ENCODE results near the gene TEX2.

The TEX2 gene

GRCh38 chr17:64269687-64270649 lies 6.9 kb upstream of the TEX2 start:
- DNase-seq (ENCODE audit: low spot score) = no peak

- no peak for DNase-seq (ENCODE audit: low spot score)
Observed at GRCh38 chr17:64264891-64265290, 1.8 kb upstream of the TEX2 start.

GRCh38 chr17:64262198-64262999 lies 661 bp downstream of the TEX2 start:
- peak; percentile 56 for DNase-seq (ENCODE audit: low spot score)

- DNase-seq (ENCODE audit: low spot score) = no peak
Observed at GRCh38 chr17:64261417-64262145, 1.5 kb downstream of the TEX2 start.

GRCh38 chr17:64260886-64261285 lies 2.2 kb downstream of the TEX2 start:
- no peak for DNase-seq (ENCODE audit: low spot score)

- DNase-seq (ENCODE audit: low spot score) = peak; percentile 57
Observed at GRCh38 chr17:64259922-64260321, 3.1 kb downstream of the TEX2 start.

- no peak for DNase-seq (ENCODE audit: low spot score)
Observed at GRCh38 chr17:64259426-64259825, 3.6 kb downstream of the TEX2 start.

GRCh38 chr17:64256913-64257807 lies 5.9 kb downstream of the TEX2 start:
- DNase-seq (ENCODE audit: low spot score) = no peak

GRCh38 chr17:64255764-64256163 lies 7.3 kb downstream of the TEX2 start:
- no peak for DNase-seq (ENCODE audit: low spot score)

- DNase-seq (ENCODE audit: low spot score) = no peak
Observed at GRCh38 chr17:64254755-64255154, 8.3 kb downstream of the TEX2 start.

GRCh38 chr17:64253470-64253869 lies 9.6 kb downstream of the TEX2 start:
- no peak for DNase-seq (ENCODE audit: low spot score)

- DNase-seq (ENCODE audit: low spot score) = no peak
Observed at GRCh38 chr17:64252831-64253230, 10.2 kb downstream of the TEX2 start.

- DNase-seq (ENCODE audit: low spot score) = no peak
Observed at GRCh38 chr17:64250233-64250835, 12.7 kb downstream of the TEX2 start.

GRCh38 chr17:64247836-64248235 lies 15.2 kb downstream of the TEX2 start:
- no peak for DNase-seq (ENCODE audit: low spot score)

GRCh38 chr17:64245218-64246145 lies 17.6 kb downstream of the TEX2 start:
- no peak for DNase-seq (ENCODE audit: low spot score)

GRCh38 chr17:64244165-64244564 lies 18.9 kb downstream of the TEX2 start:
- DNase-seq (ENCODE audit: low spot score) = peak; percentile 43

- no peak for DNase-seq (ENCODE audit: low spot score)
Observed at GRCh38 chr17:64243340-64243739, 19.7 kb downstream of the TEX2 start.

GRCh38 chr17:64242633-64243032 lies 20.4 kb downstream of the TEX2 start:
- no peak for DNase-seq (ENCODE audit: low spot score)

- DNase-seq (ENCODE audit: low spot score) = no peak
Observed at GRCh38 chr17:64240741-64241347, 22.2 kb downstream of the TEX2 start.
